ENCODE measurements around the gene SZT2.
"Not testable (repeated sequence)": the region's sequence is repeated elsewhere in the genome, so short reads cannot be mapped to it uniquely, and the experiment has no call there.

SZT2 gene

GRCh38 chr1:43388613-43389012 lies 1.1 kb upstream of the SZT2 start:
- no peak for TF ChIP-seq CTCF (conservative IDR thresholded peaks at IDR 0.05)
- peak overlapping the region; percentile 83 for H3K27ac ChIP-seq

GRCh38 chr1:43392702-43393101 lies 3.0 kb downstream of the SZT2 start:
- TF ChIP-seq CTCF (conservative IDR thresholded peaks at IDR 0.05) = no peak
- peak overlapping the region; percentile 32; the same call in 1 of the 2 replicates for H3K27ac ChIP-seq

GRCh38 chr1:43395523-43395922 lies 5.8 kb downstream of the SZT2 start:
- TF ChIP-seq CTCF (conservative IDR thresholded peaks at IDR 0.05) = no peak

GRCh38 chr1:43396059-43396458 lies 6.4 kb downstream of the SZT2 start:
- TF ChIP-seq CTCF (conservative IDR thresholded peaks at IDR 0.05) = no peak
- peak overlapping the region; percentile 83 for H3K27ac ChIP-seq

More at GRCh38 chr1:43395523-43395922, 5.8 kb downstream of the SZT2 start:
- peak overlapping the region; percentile 83 for H3K27ac ChIP-seq

GRCh38 chr1:43398227-43398626 lies 8.5 kb downstream of the SZT2 start:
- no peak for TF ChIP-seq CTCF (conservative IDR thresholded peaks at IDR 0.05)
- peak overlapping the region; percentile 83 for H3K27ac ChIP-seq

GRCh38 chr1:43400441-43400840 lies 10.7 kb downstream of the SZT2 start:
- H3K27ac ChIP-seq = not testable (repeated sequence)

GRCh38 chr1:43402089-43402865 lies 12.6 kb downstream of the SZT2 start:
- H3K27ac ChIP-seq = no peak overlapping the region
- TF ChIP-seq CTCF (conservative IDR thresholded peaks at IDR 0.05) = no peak

GRCh38 chr1:43404353-43404752 lies 14.7 kb downstream of the SZT2 start:
- H3K27ac ChIP-seq = peak overlapping the region; percentile 57; the same call in 1 of the 2 replicates
- TF ChIP-seq CTCF (conservative IDR thresholded peaks at IDR 0.05) = no peak

All from VCaP (cell line).